ENCODE data around the gene NCBP2.

- TF ChIP-seq, protein P1, sequence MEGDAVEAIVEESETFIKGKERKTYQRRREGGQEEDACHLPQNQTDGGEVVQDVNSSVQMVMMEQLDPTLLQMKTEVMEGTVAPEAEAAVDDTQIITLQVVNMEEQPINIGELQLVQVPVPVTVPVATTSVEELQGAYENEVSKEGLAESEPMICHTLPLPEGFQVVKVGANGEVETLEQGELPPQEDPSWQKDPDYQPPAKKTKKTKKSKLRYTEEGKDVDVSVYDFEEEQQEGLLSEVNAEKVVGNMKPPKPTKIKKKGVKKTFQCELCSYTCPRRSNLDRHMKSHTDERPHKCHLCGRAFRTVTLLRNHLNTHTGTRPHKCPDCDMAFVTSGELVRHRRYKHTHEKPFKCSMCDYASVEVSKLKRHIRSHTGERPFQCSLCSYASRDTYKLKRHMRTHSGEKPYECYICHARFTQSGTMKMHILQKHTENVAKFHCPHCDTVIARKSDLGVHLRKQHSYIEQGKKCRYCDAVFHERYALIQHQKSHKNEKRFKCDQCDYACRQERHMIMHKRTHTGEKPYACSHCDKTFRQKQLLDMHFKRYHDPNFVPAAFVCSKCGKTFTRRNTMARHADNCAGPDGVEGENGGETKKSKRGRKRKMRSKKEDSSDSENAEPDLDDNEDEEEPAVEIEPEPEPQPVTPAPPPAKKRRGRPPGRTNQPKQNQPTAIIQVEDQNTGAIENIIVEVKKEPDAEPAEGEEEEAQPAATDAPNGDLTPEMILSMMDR (IDR thresholded peaks at IDR 0.05) = no peak
- no peak for TF ChIP-seq POLR2AphosphoS5 (IDR thresholded peaks at IDR 0.05; ENCODE audit: low read depth, low read length)
These were observed 26.9 kb upstream of the NCBP2 start for GRCh38 chr3:196969134-196969659.

All from SK-N-SH (cell line).